ENCODE results near the gene KLF6.

GRCh38 chr10:3805791-3806461, 20.9 kb upstream of the KLF6 start:
- TF ChIP-seq JUNB (IDR thresholded peaks at IDR 0.05; ENCODE audit: unreplicated experiment) (no peak), EZH2 (IDR thresholded peaks at IDR 0.05; ENCODE audit: low read depth, unreplicated experiment) (no peak), POLR2AphosphoS5 (IDR thresholded peaks at IDR 0.05; ENCODE audit: low read depth) (no peak), CREB1 (CRISPR knock-in tag; IDR thresholded peaks at IDR 0.05; ENCODE audit: low read depth) (no peak), EZH2phosphoT487 (IDR thresholded peaks at IDR 0.05; ENCODE audit: unreplicated experiment) (no peak), REST (IDR thresholded peaks at IDR 0.05; ENCODE audit: unreplicated experiment) (no peak), ZNF331 (CRISPR knock-in tag; IDR thresholded peaks at IDR 0.05; ENCODE audit: low read depth) (no peak), NANOG (IDR thresholded peaks at IDR 0.05; ENCODE audit: borderline replicate concordance) (no peak), ZNF114 (CRISPR knock-in tag; IDR thresholded peaks at IDR 0.05) (no peak), ETS1 (IDR thresholded peaks at IDR 0.05) (no peak)
- TF ChIP-seq, protein P1, sequence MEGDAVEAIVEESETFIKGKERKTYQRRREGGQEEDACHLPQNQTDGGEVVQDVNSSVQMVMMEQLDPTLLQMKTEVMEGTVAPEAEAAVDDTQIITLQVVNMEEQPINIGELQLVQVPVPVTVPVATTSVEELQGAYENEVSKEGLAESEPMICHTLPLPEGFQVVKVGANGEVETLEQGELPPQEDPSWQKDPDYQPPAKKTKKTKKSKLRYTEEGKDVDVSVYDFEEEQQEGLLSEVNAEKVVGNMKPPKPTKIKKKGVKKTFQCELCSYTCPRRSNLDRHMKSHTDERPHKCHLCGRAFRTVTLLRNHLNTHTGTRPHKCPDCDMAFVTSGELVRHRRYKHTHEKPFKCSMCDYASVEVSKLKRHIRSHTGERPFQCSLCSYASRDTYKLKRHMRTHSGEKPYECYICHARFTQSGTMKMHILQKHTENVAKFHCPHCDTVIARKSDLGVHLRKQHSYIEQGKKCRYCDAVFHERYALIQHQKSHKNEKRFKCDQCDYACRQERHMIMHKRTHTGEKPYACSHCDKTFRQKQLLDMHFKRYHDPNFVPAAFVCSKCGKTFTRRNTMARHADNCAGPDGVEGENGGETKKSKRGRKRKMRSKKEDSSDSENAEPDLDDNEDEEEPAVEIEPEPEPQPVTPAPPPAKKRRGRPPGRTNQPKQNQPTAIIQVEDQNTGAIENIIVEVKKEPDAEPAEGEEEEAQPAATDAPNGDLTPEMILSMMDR (conservative IDR thresholded peaks at IDR 0.05; ENCODE audit: low read depth in 2 of 2), result no peak
